Activated CD4-positive, alpha-beta T cell treated with anti-CD3 and anti-CD28 coated beads for 24 hours (primary cell): ENCODE data around the gene C9orf153.
A peak's percentile ranks its signal among the peaks of the same experiment; 100 is the strongest.
"Not testable (repeated sequence)": the region's sequence is repeated elsewhere in the genome, so short reads cannot be mapped to it uniquely, and the experiment has no call there.

Experiments used
- DNase-seq, 2 donors: peaks; one replicate each; pipeline ENCODE4 v3.0.0-alpha.2; 2020; ENCODE audit warnings: low read depth in 2 of 2

Gene C9orf153

GRCh38 chr9:86259557-86259956 is at the start of gene C9orf153:
Gene C9orf153, minus strand, starts transcription at chr9:86259657. Its CDS starts 30,054 bp downstream, at chr9:86229603.
- no peak for DNase-seq

GRCh38 chr9:86308687-86309086 is 49.2 kb upstream of the C9orf153 start:
- no peak for DNase-seq

GRCh38 chr9:86304236-86304730 is 44.8 kb upstream of the C9orf153 start:
- no peak for DNase-seq

GRCh38 chr9:86303316-86303975 is 44.0 kb upstream of the C9orf153 start:
- DNase-seq, result peak in 1 of 2 donors; percentile 31

GRCh38 chr9:86301686-86302085 is 42.2 kb upstream of the C9orf153 start:
- no peak for DNase-seq

- DNase-seq, result no peak
Observed at GRCh38 chr9:86300701-86301100, 41.2 kb upstream of the C9orf153 start.

- DNase-seq, result no peak
Observed at GRCh38 chr9:86298873-86299272, 39.4 kb upstream of the C9orf153 start.

- not testable (repeated sequence) for DNase-seq
Observed at GRCh38 chr9:86290341-86290740, 30.9 kb upstream of the C9orf153 start.

- no peak for DNase-seq
Observed at GRCh38 chr9:86288499-86289198, 29.2 kb upstream of the C9orf153 start.

- DNase-seq, result no peak
Observed at GRCh38 chr9:86287013-86287412, 27.6 kb upstream of the C9orf153 start.

- DNase-seq, result no peak
Observed at GRCh38 chr9:86286278-86286677, 26.8 kb upstream of the C9orf153 start.

GRCh38 chr9:86285261-86285660 is 25.8 kb upstream of the C9orf153 start:
- no peak for DNase-seq

GRCh38 chr9:86282979-86283535 is 23.6 kb upstream of the C9orf153 start:
- DNase-seq, result peak in 1 of 2 donors; percentile 45

- DNase-seq, result peak; percentile 98 to 99
Observed at GRCh38 chr9:86282077-86282978, 22.9 kb upstream of the C9orf153 start, which contains the start of gene ISCA1. Gene ISCA1, minus strand, starts transcription at chr9:86282538. Its CDS starts 80 bp downstream, at chr9:86282458.

GRCh38 chr9:86281593-86282076 is 22.2 kb upstream of the C9orf153 start:
- DNase-seq, result peak in 1 of 2 donors; percentile 5

GRCh38 chr9:86280580-86280979 is 21.1 kb upstream of the C9orf153 start:
- DNase-seq, result no peak

GRCh38 chr9:86279839-86280238 is 20.4 kb upstream of the C9orf153 start:
- no peak for DNase-seq

GRCh38 chr9:86277072-86277471 is 17.6 kb upstream of the C9orf153 start:
- DNase-seq, result no peak

GRCh38 chr9:86275962-86276361 is 16.5 kb upstream of the C9orf153 start:
- DNase-seq, result no peak

GRCh38 chr9:86274821-86275643 is 15.6 kb upstream of the C9orf153 start:
- DNase-seq, result no peak

- no peak for DNase-seq
Observed at GRCh38 chr9:86272221-86272620, 12.8 kb upstream of the C9orf153 start.
